Activated naive CD8-positive, alpha-beta T cell (primary cell): ENCODE measurements around the gene KLF16.

Source experiments
- H3K27ac Mint-ChIP-seq: one replicate; pipeline ENCODE4 v1.8.0; 2021; ENCODE audit warnings: mixed read lengths
- H3K27me3 Mint-ChIP-seq: one replicate; pipeline ENCODE4 v1.8.0; 2021; ENCODE audit warnings: mixed read lengths
- H3K36me3 Mint-ChIP-seq: one replicate; pipeline ENCODE4 v1.8.0; 2021; ENCODE audit warnings: mixed read lengths
- H3K4me1 Mint-ChIP-seq: one replicate; pipeline ENCODE4 v1.8.0; 2021; ENCODE audit warnings: low read depth, mixed read lengths
- H3K4me3 Mint-ChIP-seq: one replicate; pipeline ENCODE4 v1.8.0; 2021; ENCODE audit warnings: mild to moderate bottlenecking, mixed read lengths
- H3K9me3 Mint-ChIP-seq: one replicate; pipeline ENCODE4 v1.8.0; 2021; ENCODE audit warnings: low read depth, mixed read lengths

The KLF16 gene

GRCh38 chr19:1848399-1849131 is 14.8 kb downstream of the KLF16 start, which contains the start of gene REXO1:
TSS of gene REXO1 (minus strand) at chr19:1848483. CDS start at chr19:1848358, 125 bp downstream.
- no peaks in the 10 kb centered on the region for H3K27me3 Mint-ChIP-seq
- H3K36me3 Mint-ChIP-seq, result no peaks in the 10 kb centered on the region
- peak within 1 kb of the TSS; percentile 94 for H3K27ac Mint-ChIP-seq
- peak within 1 kb of the TSS; percentile 93 for H3K4me3 Mint-ChIP-seq
- H3K9me3 Mint-ChIP-seq, result no peaks in the 10 kb centered on the region
- H3K4me1 Mint-ChIP-seq, result peaks cover 56% of the 10 kb centered on the region

DNA sequence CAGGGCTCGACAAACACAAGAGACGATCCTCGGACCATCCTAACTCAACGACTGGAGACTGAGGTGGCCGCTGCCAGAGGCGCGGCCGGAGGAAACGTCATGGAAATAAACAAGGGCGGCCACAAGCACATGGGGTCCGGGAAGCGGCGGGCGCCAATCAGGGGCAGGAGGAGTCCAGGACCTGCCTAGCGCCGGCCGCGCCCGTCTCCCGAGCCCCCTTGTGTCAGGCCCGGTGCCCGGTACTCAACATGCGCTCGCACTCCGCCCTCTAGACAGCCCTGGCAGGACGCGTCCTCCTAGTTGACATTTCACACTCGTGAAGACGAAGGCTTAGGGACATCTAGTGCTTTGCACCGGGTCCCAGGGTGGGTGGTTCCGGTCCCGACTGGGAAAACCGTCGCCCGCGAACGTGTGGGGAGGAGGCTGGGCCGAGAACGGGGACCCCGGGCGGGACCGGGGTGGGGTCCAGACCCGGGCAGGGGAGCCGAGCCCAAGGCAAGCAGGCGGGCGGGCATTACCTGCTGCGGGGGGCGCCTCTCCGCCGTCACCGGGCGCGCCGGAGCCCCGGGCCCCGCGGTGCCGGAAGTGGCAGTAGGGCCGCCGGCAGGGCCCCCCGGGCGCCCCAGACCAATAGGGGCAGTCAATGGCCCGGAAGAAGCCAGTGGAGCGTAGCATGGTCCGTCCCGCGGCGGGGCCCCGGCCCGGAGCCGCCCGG is 15.5 kb downstream of the KLF16 start:
- Mint-ChIP-seq H3K27me3 (no peaks in the 10 kb centered on the region), H3K4me3 (peak overlapping the region; percentile 93), H3K27ac (peak overlapping the region; percentile 94), H3K36me3 (no peaks in the 10 kb centered on the region), H3K9me3 (no peaks in the 10 kb centered on the region), H3K4me1 (peaks cover 52% of the 10 kb centered on the region)

- peak overlapping the region; percentile 93 for H3K4me3 Mint-ChIP-seq
- peak overlapping the region; percentile 94 for H3K27ac Mint-ChIP-seq
- no peaks in the 10 kb centered on the region for H3K9me3 Mint-ChIP-seq
- H3K36me3 Mint-ChIP-seq, result no peaks in the 10 kb centered on the region
- peaks cover 57% of the 10 kb centered on the region for H3K4me1 Mint-ChIP-seq
- no peaks in the 10 kb centered on the region for H3K27me3 Mint-ChIP-seq
Measured at GRCh38 chr19:1847348-1847683, 16.1 kb downstream of the KLF16 start.

DNA sequence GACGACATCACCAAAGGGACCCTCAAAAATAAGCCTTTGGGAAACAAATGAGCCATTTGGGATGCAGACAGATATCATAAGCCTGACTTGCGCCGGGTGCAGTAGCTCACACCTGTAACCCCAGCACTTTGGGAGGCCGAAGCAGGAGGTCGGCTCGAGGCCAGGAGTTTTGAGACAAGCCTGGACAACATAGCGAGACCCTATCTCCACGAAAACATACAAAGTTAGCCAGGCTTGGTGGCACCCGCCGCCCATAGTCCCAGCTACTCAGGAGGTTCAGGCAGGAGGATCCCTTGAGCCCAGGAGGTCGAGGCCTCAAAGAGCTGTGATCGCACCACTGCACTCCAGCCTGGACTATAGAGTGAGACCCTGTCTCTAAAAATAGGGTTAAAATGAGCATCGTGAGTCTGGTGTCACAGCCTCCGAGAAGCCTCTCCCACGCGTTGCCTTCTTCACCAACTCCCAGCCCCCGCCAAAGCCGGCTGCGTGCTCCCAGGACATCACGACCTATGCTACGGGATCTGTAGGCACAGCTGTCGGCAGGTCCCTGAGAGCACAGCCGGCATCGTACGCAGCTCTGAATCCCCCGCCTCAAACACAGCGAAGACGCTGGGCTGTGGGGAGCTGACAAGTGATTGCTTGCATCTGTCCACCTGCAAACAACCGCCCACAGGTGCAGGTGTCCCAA is 16.7 kb downstream of the KLF16 start:
- H3K27ac Mint-ChIP-seq, result peak overlapping the region; percentile 94
- no peaks in the 10 kb centered on the region for H3K27me3 Mint-ChIP-seq
- no peaks in the 10 kb centered on the region for H3K36me3 Mint-ChIP-seq
- no peaks in the 10 kb centered on the region for H3K9me3 Mint-ChIP-seq
- peak overlapping the region; percentile 93 for H3K4me3 Mint-ChIP-seq
- peaks cover 61% of the 10 kb centered on the region for H3K4me1 Mint-ChIP-seq

GRCh38 chr19:1845642-1846041 is 17.7 kb downstream of the KLF16 start:
- peaks cover 61% of the 10 kb centered on the region for H3K4me1 Mint-ChIP-seq
- peak overlapping the region; percentile 54 for H3K27ac Mint-ChIP-seq
- H3K27me3 Mint-ChIP-seq, result no peaks in the 10 kb centered on the region
- H3K4me3 Mint-ChIP-seq, result peak overlapping the region; percentile 93
- no peaks in the 10 kb centered on the region for H3K9me3 Mint-ChIP-seq
- H3K36me3 Mint-ChIP-seq, result no peaks in the 10 kb centered on the region

DNA sequence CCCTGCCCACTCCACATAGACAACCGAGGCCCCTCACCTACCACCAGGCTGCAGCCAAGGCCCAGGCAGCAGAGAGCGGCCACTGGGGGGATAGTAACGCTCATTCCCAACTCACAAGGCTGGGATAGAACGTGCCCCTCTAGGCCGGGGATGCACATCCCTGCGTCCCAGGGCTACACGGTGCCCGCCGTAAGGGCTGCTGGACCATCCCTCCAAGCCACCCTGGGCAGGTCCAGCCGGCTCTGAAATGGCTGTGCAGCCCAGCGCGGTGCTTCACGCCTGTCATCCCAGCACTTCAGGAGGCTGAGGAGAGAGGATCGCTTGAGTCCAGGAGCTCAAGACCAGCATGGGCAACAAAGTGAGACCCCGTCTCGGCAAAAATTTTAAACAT is 18.3 kb downstream of the KLF16 start:
- Mint-ChIP-seq H3K27ac (no peak overlapping the region), H3K4me3 (no peak overlapping the region)

DNA sequence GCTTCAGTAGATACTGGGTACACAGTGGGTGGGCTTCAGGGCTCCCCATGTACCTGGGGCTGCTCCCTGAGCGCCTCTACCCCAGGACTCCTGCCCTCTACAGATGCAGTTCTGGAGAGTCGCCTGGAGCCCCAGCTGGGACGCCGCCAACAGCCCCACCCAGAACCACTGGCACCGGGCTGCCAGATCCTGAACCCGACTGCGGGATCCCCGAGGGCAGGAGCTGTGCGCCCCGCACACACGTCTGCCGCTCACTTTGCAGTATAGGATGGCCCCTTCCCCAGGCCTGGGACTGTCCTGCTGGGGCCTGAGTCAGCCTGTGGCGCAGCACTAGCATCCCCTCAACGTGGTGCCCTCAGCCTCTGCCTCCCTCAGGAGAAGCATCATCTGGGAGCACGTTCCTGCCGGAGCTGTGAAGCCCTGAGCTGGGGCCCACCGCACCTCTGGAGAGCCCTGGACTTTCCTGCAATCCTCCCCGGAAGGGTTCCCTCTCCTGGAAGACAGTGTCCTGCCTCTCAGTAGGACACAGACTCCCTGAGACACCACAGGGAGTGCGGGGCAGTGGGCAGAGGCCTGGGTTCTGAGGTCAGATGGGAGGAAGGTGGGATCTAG is 18.8 kb downstream of the KLF16 start:
- Mint-ChIP-seq H3K27ac (no peak overlapping the region), H3K4me1 (peaks cover 59% of the 10 kb centered on the region), H3K4me3 (peak overlapping the region; percentile 23), H3K9me3 (no peaks in the 10 kb centered on the region), H3K36me3 (no peaks in the 10 kb centered on the region), H3K27me3 (no peaks in the 10 kb centered on the region)

More for the DNA sequence above, 18.3 kb downstream of the KLF16 start:
- no peaks in the 10 kb centered on the region for H3K27me3 Mint-ChIP-seq
- H3K36me3 Mint-ChIP-seq, result no peaks in the 10 kb centered on the region
- H3K9me3 Mint-ChIP-seq, result no peaks in the 10 kb centered on the region
- peaks cover 61% of the 10 kb centered on the region for H3K4me1 Mint-ChIP-seq

DNA sequence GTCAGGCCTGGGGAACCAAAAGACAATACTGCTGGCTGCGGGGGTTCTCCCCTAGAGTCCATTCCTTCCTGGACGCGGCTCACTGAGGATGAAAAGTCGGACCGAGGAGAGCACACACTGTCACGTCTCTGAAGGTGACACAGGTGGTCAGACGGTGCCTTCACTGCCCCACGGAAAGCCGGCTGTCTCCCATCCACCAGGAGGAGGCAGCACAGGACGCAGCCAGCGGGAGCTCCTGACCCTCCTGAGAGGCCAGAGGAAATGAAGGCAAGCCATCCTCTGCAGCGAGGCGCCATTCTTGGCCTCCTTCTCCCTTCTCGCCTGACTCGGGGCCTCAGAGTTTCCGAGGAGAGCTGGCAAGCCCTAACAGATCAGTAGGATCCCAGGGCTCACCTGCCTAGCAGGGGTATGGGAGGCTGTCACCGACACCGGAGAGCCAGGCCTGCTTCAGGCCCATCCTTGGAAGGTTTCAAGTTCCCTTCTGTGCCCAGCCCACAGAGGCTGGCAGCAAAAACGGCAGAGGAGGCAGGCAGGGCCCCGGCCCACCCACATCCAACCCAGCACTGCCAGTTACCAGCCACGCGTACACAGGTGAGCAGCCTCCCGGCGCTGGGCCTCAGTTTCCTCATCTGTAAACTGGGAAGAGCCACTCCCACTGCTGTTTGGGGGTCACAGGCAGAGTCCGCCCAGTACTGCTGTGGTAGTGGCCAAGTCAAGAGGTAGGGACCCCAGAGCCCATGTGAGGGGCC is 19.6 kb downstream of the KLF16 start:
- no peaks in the 10 kb centered on the region for H3K27me3 Mint-ChIP-seq
- H3K9me3 Mint-ChIP-seq, result no peaks in the 10 kb centered on the region
- no peaks in the 10 kb centered on the region for H3K36me3 Mint-ChIP-seq
- no peak overlapping the region for H3K27ac Mint-ChIP-seq
- peaks cover 54% of the 10 kb centered on the region for H3K4me1 Mint-ChIP-seq
- no peak overlapping the region for H3K4me3 Mint-ChIP-seq

- H3K27me3 Mint-ChIP-seq, result no peaks in the 10 kb centered on the region
- H3K4me3 Mint-ChIP-seq, result no peak overlapping the region
- H3K4me1 Mint-ChIP-seq, result peaks cover 52% of the 10 kb centered on the region
- no peak overlapping the region for H3K27ac Mint-ChIP-seq
- no peaks in the 10 kb centered on the region for H3K36me3 Mint-ChIP-seq
- H3K9me3 Mint-ChIP-seq, result no peaks in the 10 kb centered on the region
Measured at GRCh38 chr19:1843116-1843515, 20.3 kb downstream of the KLF16 start.

- Mint-ChIP-seq H3K9me3 (no peaks in the 10 kb centered on the region), H3K4me3 (no peak overlapping the region), H3K4me1 (peaks cover 41% of the 10 kb centered on the region), H3K36me3 (no peaks in the 10 kb centered on the region), H3K27me3 (no peaks in the 10 kb centered on the region), H3K27ac (no peak overlapping the region)
Measured at GRCh38 chr19:1841209-1841924, 22.0 kb downstream of the KLF16 start.

DNA sequence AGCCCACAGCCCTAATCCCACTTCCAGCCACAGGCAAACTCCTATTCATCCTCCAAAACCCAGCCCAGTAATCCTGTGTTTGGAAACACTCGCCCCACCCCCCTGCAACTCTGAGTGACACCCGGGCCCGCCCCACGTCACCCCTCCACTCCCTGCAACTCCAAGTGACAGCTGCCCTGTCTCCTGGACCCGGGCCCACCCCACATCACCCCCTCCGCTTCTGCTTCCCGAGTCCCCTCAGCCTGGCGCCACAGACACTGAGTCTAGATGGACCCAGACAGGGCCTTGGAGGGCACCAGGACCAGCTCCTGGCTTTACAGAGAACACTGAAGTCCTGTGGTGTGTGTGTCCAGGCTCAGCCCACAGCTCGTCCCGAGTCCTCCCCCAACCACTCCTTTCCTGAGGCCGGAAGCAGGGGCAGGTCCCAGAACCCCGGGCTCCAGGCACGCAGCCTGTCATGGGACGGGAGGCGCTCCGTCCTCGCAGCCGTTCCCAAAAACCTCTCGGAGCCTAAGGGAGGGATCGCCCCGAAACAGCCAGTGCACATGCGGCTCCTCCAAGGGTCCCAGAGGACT is 22.8 kb downstream of the KLF16 start:
- Mint-ChIP-seq H3K9me3 (no peaks in the 10 kb centered on the region), H3K36me3 (no peaks in the 10 kb centered on the region), H3K27ac (no peak overlapping the region), H3K4me1 (peaks cover 39% of the 10 kb centered on the region), H3K27me3 (no peaks in the 10 kb centered on the region), H3K4me3 (no peak overlapping the region)

DNA sequence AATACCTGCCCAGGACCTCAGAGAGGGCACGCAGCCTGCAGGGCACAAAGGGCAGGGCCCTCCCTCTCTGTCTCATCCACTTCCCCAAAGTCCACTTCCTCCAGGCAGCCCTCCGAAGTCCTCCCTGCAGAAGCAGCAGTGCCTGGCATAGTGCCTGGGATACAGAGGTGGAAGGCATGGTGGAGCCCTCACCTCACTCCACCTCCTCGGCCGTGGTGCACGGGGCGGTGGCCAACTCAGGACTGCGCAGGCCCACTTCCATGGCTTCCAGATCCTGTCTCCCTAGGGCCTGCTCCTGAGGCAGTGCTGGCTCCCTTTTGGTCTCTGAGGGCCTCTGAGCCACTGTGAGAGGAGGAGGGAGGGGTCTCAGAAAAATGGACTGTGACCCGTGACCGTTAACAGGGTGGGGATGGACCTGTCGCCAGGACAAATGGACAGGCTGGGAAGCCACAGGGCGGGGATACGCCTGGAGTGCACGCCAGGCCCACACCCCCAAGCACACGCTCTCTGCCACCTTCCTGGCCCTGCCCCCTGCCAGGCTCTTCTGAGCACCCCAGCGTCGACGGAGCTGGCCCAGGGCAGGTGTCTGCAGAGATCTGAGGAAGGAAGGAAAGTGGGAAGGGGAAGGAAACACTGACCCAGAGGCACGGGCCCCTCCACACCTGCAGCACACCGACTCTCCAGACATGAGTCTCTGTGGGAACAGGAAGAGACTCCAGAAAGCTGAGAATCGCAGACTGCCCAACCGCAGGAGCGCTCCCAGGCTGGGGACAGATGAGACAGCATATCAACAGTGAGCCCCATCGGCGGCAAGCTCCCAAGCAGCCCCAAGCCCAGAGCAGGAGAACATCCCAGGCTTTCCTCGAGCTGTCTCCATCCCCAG is 23.5 kb downstream of the KLF16 start:
- no peak overlapping the region for H3K4me3 Mint-ChIP-seq
- H3K27ac Mint-ChIP-seq, result peak overlapping the region; percentile 50
- no peaks in the 10 kb centered on the region for H3K27me3 Mint-ChIP-seq
- H3K9me3 Mint-ChIP-seq, result no peaks in the 10 kb centered on the region
- peaks cover 38% of the 10 kb centered on the region for H3K4me1 Mint-ChIP-seq
- no peaks in the 10 kb centered on the region for H3K36me3 Mint-ChIP-seq

GRCh38 chr19:1837625-1838105 is 25.7 kb downstream of the KLF16 start:
- H3K27ac Mint-ChIP-seq, result no peak overlapping the region
- no peak overlapping the region for H3K4me3 Mint-ChIP-seq
- H3K9me3 Mint-ChIP-seq, result no peaks in the 10 kb centered on the region
- H3K4me1 Mint-ChIP-seq, result peaks cover 31% of the 10 kb centered on the region
- H3K36me3 Mint-ChIP-seq, result no peaks in the 10 kb centered on the region
- no peaks in the 10 kb centered on the region for H3K27me3 Mint-ChIP-seq
